Upper lobe of left lung (tissue), 4 donors: Measurements from ENCODE around the gene ITIH5.

Experiments used
- EP300 ChIP-seq, 4 donors: sonication (generic); formaldehyde crosslinking; IDR thresholded peaks; one replicate each; pipeline ENCODE4 v1.5.1; 2017; ENCODE audit warnings: antibody characterized with exemption in 4 of 4, control low read depth in 2 of 4
- POLR2A ChIP-seq, 4 donors: fragments of 450-650 bp; IDR thresholded peaks; one replicate each; pipeline ENCODE4 v1.5.1; 2016 to 2017; ENCODE audit warnings: antibody characterized with exemption in 4 of 4, mild to moderate bottlenecking in 2 of 4
- POLR2AphosphoS5 ChIP-seq, 2 donors: sonication (generic); formaldehyde crosslinking; IDR thresholded peaks; one replicate each; pipeline ENCODE4 v1.5.1; 2017; ENCODE audit warnings: antibody characterized with exemption in 2 of 2
- TF ChIP-seq, protein P1 (sequence below), 6 experiments: fragments of 450-650 bp in 4 of 6; fragments of 200-600 bp in 2 of 6; sonication (generic) in 2 of 6; IDR thresholded peaks; one replicate each; pipeline ENCODE4 v1.5.1; 2016 to 2019; ENCODE audit warnings: antibody characterized with exemption in 6 of 6

DNA sequence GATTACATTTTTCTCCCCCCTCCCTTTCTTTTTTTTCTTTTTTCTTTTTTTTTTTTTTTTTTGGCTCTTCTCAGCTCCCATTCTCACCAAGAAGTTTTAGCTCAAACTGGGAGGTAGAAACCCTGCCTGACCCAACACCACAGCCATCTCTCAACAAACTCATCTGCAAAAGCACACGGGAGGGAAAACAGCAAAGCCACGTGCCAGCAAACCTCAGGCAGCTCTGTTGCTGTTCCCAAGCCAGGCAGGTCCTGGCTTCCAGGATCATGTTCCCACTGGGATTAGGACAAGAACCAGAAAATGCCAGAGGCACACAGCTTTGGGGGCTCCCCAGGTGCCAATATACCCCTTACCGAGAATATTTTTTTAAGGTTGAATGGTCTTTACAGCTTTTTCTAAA, 56.7 kb downstream of the ITIH5 start:
- TF ChIP-seq, protein P1, sequence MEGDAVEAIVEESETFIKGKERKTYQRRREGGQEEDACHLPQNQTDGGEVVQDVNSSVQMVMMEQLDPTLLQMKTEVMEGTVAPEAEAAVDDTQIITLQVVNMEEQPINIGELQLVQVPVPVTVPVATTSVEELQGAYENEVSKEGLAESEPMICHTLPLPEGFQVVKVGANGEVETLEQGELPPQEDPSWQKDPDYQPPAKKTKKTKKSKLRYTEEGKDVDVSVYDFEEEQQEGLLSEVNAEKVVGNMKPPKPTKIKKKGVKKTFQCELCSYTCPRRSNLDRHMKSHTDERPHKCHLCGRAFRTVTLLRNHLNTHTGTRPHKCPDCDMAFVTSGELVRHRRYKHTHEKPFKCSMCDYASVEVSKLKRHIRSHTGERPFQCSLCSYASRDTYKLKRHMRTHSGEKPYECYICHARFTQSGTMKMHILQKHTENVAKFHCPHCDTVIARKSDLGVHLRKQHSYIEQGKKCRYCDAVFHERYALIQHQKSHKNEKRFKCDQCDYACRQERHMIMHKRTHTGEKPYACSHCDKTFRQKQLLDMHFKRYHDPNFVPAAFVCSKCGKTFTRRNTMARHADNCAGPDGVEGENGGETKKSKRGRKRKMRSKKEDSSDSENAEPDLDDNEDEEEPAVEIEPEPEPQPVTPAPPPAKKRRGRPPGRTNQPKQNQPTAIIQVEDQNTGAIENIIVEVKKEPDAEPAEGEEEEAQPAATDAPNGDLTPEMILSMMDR (IDR thresholded peaks at IDR 0.05) = no peak
- TF ChIP-seq EP300 (IDR thresholded peaks at IDR 0.05) = no peak
- no peak for TF ChIP-seq POLR2A (IDR thresholded peaks at IDR 0.05)
- no peak for TF ChIP-seq POLR2AphosphoS5 (IDR thresholded peaks at IDR 0.05)
